ENCODE data around the gene GRB7. TPM values are rescaled to one million over a fixed set of nuclear protein-coding genes. Genes with fewer than 3 reads are reported as not detected.

The GRB7 gene
- total and polyA plus RNA-seq, 8 donors = 12.4 to 34.2 (median 28.2) TPM

DNA sequence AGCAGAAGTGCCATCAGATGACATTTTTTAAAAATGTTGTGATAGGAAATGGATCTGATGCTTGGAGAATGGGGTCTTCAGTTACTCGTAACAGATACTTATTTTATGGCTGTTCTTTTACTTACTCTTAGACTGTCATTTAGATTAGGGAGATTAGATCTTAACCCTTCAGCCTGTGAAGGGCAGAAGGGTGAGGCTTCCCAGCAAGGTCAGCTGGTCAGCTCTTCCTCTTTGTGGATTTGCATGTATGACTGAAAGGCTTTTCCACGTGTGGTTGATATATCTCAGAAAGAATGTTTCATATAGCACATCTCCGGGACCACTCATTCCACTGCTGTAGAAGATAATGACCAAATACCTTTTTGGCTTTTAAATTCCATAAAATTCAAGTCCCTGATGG, 27.4 kb downstream of the GRB7 start:
- no peak for DNase-seq
- intact Hi-C loops (cut with DNase I) = no loop called here
- no peaks in the 10 kb centered on the region for H3K4me1 ChIP-seq
- TF ChIP-seq, protein P1, sequence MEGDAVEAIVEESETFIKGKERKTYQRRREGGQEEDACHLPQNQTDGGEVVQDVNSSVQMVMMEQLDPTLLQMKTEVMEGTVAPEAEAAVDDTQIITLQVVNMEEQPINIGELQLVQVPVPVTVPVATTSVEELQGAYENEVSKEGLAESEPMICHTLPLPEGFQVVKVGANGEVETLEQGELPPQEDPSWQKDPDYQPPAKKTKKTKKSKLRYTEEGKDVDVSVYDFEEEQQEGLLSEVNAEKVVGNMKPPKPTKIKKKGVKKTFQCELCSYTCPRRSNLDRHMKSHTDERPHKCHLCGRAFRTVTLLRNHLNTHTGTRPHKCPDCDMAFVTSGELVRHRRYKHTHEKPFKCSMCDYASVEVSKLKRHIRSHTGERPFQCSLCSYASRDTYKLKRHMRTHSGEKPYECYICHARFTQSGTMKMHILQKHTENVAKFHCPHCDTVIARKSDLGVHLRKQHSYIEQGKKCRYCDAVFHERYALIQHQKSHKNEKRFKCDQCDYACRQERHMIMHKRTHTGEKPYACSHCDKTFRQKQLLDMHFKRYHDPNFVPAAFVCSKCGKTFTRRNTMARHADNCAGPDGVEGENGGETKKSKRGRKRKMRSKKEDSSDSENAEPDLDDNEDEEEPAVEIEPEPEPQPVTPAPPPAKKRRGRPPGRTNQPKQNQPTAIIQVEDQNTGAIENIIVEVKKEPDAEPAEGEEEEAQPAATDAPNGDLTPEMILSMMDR (IDR thresholded peaks at IDR 0.05) = no peak
- H3K27me3 ChIP-seq = no peaks in the 10 kb centered on the region
- H3K36me3 ChIP-seq = no peaks in the 10 kb centered on the region
- no peak overlapping the region for H3K27ac ChIP-seq
- H3K4me3 ChIP-seq = no peak overlapping the region
- no peaks in the 10 kb centered on the region for H3K9me3 ChIP-seq
- no peak for ATAC-seq

DNA sequence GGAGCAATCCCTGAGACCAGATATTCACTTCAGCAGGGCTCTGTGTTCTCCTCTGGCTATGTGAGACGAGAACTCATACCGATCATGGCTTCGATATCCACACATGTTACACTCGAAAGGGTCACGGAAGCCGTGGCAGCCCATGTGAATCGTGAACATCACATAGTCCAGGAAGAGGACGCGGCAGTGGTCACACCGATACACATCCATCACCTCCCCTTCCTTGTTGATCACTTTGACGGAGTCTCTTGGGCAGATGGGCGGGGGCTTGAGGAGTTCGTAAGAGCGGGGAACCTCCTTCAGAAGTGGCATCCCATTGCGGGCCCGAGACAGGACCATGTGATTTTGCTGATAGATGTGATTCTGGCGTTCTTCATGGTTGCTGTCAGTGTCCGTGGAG, 28.0 kb downstream of the GRB7 start:
- Histone ChIP-seq H3K4me3 (no peak overlapping the region), H3K27me3 (no peaks in the 10 kb centered on the region), H3K27ac (no peak overlapping the region), H3K9me3 (no peaks in the 10 kb centered on the region), H3K4me1 (no peaks in the 10 kb centered on the region), H3K36me3 (no peaks in the 10 kb centered on the region)
- DNase-seq (no peak), ATAC-seq (no peak)
- TF ChIP-seq, protein P1 (IDR thresholded peaks at IDR 0.05) = no peak
- intact Hi-C loops (cut with DNase I) = no loop called here

DNA sequence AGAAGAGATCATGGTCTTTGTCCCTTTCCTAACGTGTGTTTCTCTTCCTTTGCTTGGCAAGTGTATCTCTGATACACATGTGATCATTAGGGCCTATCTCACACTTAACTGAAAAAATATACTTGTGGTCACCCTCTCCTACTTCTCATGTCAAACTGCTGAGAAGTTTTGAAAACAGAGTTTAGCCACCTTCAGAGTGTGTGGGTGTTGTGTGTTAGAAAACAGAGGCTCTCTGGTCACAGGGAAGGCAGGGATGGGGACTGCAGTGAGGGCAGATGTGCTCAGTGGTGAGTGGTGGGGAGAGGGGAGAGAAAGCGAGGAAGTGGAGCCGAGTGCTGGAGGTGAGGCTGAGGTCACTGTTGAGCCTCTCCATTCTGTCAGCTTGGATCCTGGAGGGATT, 29.4 kb downstream of the GRB7 start:
- Histone ChIP-seq H3K27ac (no peak overlapping the region), H3K9me3 (no peaks in the 10 kb centered on the region), H3K36me3 (no peaks in the 10 kb centered on the region), H3K4me3 (no peak overlapping the region), H3K4me1 (no peaks in the 10 kb centered on the region), H3K27me3 (no peaks in the 10 kb centered on the region)
- ATAC-seq (no peak), DNase-seq (no peak)
- intact Hi-C loops (cut with DNase I) = no loop called here
- TF ChIP-seq, protein P1 (IDR thresholded peaks at IDR 0.05) = no peak

DNA sequence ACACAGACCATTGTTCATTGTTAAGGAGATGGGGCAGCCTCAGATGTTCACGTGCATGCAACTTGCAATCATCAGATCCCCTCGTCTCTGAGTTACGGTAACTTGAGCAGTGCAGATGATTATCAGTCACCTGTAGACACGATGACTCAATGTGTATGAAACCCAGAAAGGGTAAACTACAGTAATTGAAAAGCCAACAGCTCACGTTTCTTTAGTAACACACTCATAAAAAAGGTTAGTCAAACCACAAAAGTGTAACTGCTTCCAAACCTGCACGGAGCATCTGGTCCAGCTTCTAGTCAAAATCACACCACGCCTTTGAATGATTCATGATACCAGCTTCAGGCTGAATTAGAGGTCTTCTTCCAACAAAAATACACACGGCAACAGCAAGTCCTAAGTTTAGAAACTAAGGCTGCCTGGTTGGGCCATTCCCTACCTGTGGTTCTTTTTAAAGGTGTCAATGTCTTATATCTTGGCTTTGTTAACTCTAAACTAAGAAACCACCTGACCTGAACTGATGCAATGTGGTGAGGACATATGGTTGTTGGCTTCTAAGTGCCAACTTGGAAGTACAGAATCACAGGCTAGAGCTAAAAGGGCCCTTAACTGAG, 32.3 kb downstream of the GRB7 start:
- no peak for ATAC-seq
- H3K4me1 ChIP-seq = peaks cover 0 to 8% of the 10 kb centered on the region in 2 donors
- intact Hi-C loops (cut with DNase I) = no loop called here

DNA sequence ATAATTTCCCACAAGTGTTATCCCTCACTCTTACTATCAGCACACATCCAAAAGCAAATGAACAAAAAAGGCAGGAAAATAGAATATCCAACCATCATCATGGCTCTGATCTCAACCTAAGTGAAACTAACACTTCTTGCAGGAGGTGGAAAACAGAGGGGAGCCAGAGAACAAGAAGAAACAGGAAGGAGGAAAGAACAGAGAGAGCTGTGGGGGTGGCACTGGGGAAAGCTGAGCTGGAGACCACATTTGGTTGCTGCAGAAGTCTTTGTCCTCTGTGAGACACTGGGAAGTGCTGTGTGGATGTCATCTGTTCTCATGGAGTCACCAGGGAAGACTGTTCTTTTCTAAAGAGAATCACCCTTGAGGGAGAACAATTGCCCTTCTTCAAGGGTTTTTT, 34.7 kb downstream of the GRB7 start:
- no peak for DNase-seq
- H3K27me3 ChIP-seq = peaks cover 0 to 14% of the 10 kb centered on the region in 2 donors
- H3K4me1 ChIP-seq = peaks cover 0 to 8% of the 10 kb centered on the region in 2 donors
- H3K4me3 ChIP-seq = no peak overlapping the region
- TF ChIP-seq, protein P1 (IDR thresholded peaks at IDR 0.05) = no peak
- no peaks in the 10 kb centered on the region for H3K36me3 ChIP-seq
- ATAC-seq = no peak
- peak overlapping the region in 1 of 2 donors; percentile 19 for H3K27ac ChIP-seq
- no peaks in the 10 kb centered on the region for H3K9me3 ChIP-seq
- intact Hi-C loops (cut with DNase I) = no loop called here

More for the DNA sequence above, 32.3 kb downstream of the GRB7 start:
- TF ChIP-seq, protein P1 (IDR thresholded peaks at IDR 0.05) = no peak
- no peak for DNase-seq
- Histone ChIP-seq H3K9me3 (no peaks in the 10 kb centered on the region), H3K36me3 (no peaks in the 10 kb centered on the region), H3K27ac (no peak overlapping the region), H3K27me3 (peaks cover 0 to 4% of the 10 kb centered on the region in 2 donors), H3K4me3 (no peak overlapping the region)
